ENCODE results near the gene TRAPPC12. TPM values are rescaled to one million over a fixed set of nuclear protein-coding genes. Genes with fewer than 3 reads are reported as not detected.

Gene TRAPPC12
- total RNA-seq, 1 experiment from 2014 or later, result 86.0 TPM

DNA sequence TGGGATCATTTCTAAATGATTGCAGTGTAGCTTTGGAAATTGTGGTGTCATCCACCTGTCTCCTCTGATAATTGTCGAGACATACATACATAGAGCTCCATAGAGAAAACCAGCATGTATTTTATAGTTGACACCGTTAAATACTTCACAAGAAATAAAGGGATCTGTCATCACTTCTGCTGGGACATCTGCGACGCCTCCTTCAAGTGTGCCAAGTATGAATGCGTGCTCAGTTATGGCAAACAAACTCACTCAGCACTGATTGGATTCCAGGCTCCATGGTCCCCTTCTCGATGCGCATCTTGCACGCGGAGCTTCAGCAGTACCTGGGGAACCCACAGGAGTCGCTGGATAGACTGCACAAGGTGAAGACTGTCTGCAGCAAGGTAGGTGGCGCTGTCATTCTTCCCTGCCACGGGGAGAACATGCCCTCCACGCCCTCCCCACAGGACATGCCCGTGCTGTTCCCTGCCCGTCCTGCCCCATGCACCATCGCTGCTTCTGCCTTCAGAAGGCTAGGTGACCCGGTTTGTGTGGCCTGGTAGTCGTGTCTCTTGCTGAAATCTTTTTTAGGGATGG lies 64.1 kb downstream of the TRAPPC12 start:
- WGBS (ENCODE audit: extremely low coverage, insufficient read length, low lambda C conversion rate), result no CpG with 5 or more reads among the region's 18 CpGs
- no peak overlapping the region for H2BK15ac ChIP-seq (ENCODE audit: low read depth, low read length)
- H2AFZ ChIP-seq (ENCODE audit: low read length), result no peak overlapping the region
- H3K4ac ChIP-seq (ENCODE audit: low read depth, low read length), result no peak overlapping the region
- H3K36me3 Mint-ChIP-seq (ENCODE audit: insufficient read depth in 1 of 3, low read depth in 3 of 3), result peaks cover 9 to 37% (median 18%) of the 10 kb centered on the region in 3 experiments
- no peak overlapping the region for H4K5ac ChIP-seq (ENCODE audit: insufficient read length, low read depth, low read length)
- H3K27ac Mint-ChIP-seq, result no peak overlapping the region
- H3K9me3 Mint-ChIP-seq, result 0 out of 5 replicates have a peak, but pooled peaks cover under 1% of the 10 kb centered on the region in 2 experiments
- no peak overlapping the region for H3K18ac ChIP-seq (ENCODE audit: insufficient read length, low read depth, low read length)
- TF ChIP-seq, protein P1, sequence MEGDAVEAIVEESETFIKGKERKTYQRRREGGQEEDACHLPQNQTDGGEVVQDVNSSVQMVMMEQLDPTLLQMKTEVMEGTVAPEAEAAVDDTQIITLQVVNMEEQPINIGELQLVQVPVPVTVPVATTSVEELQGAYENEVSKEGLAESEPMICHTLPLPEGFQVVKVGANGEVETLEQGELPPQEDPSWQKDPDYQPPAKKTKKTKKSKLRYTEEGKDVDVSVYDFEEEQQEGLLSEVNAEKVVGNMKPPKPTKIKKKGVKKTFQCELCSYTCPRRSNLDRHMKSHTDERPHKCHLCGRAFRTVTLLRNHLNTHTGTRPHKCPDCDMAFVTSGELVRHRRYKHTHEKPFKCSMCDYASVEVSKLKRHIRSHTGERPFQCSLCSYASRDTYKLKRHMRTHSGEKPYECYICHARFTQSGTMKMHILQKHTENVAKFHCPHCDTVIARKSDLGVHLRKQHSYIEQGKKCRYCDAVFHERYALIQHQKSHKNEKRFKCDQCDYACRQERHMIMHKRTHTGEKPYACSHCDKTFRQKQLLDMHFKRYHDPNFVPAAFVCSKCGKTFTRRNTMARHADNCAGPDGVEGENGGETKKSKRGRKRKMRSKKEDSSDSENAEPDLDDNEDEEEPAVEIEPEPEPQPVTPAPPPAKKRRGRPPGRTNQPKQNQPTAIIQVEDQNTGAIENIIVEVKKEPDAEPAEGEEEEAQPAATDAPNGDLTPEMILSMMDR (conservative IDR thresholded peaks at IDR 0.05), result peak; percentile 62
- H3K9ac ChIP-seq (ENCODE audit: extremely low read depth, insufficient read length, low read length), result no peak overlapping the region
- H3K4me1 Mint-ChIP-seq, result 0 out of 4 replicates have a peak, but pooled peaks cover 0 to 2% of the 10 kb centered on the region in 2 experiments
- H3K23me2 ChIP-seq (ENCODE audit: insufficient read length, low read depth, low read length, poor library complexity, severe bottlenecking), result no peaks in the 10 kb centered on the region
- H3K14ac ChIP-seq (ENCODE audit: insufficient read depth, low read length), result no peak overlapping the region
- peak; percentile 77 for DNase-seq
- no peaks in the 10 kb centered on the region for H3K79me2 ChIP-seq (ENCODE audit: insufficient read depth, low read length)
- H2BK120ac ChIP-seq (ENCODE audit: low read depth, low read length, poor library complexity, severe bottlenecking), result no peak overlapping the region
- H3K4me1 ChIP-seq (ENCODE audit: insufficient read depth, low read length), result no peaks in the 10 kb centered on the region
- no peak overlapping the region for H3K27ac ChIP-seq (ENCODE audit: insufficient read length, low read depth, low read length)
- H4K91ac ChIP-seq (ENCODE audit: insufficient read length, low read depth, low read length), result no peak overlapping the region
- no peaks in the 10 kb centered on the region for H3K27me3 Mint-ChIP-seq (ENCODE audit: low read depth)
- no peak overlapping the region for H2BK12ac ChIP-seq (ENCODE audit: insufficient read length, low read depth, low read length)
- H2BK5ac ChIP-seq (ENCODE audit: insufficient read length, low read length), result no peak overlapping the region
- H2BK20ac ChIP-seq (ENCODE audit: low read depth, low read length, poor library complexity, severe bottlenecking), result no peak overlapping the region
- no peaks in the 10 kb centered on the region for H3K79me1 ChIP-seq (ENCODE audit: insufficient read depth, low read depth, low read length, poor library complexity, severe bottlenecking)
- no peak overlapping the region for H3K4me2 ChIP-seq (ENCODE audit: insufficient read depth, insufficient read length, low read length)
- H3K9me3 ChIP-seq (ENCODE audit: control insufficient read depth, low read depth, low read length), result no peaks in the 10 kb centered on the region
- H3K23ac ChIP-seq (ENCODE audit: insufficient read length, low read depth, low read length), result no peak overlapping the region
- H4K8ac ChIP-seq (replicated peaks; ENCODE audit: insufficient read length, low read depth, low read length), result no peak overlapping the region
- no peaks in the 10 kb centered on the region for H4K20me1 ChIP-seq (ENCODE audit: control insufficient read depth, insufficient read depth, insufficient read length)
- H2AK5ac ChIP-seq (ENCODE audit: insufficient read length, low read length), result no peak overlapping the region
- no peak overlapping the region for H3K4me3 Mint-ChIP-seq
- H3K27me3 ChIP-seq (ENCODE audit: insufficient read depth, low read length), result no peaks in the 10 kb centered on the region
- H3T11ph ChIP-seq (ENCODE audit: low read length), result no peak overlapping the region
- no peak overlapping the region for H3K56ac ChIP-seq (ENCODE audit: insufficient read length, low read depth, low read length)

Data from H9 (cell line).